Mesendoderm (in vitro differentiated cells): ENCODE data around the gene YTHDF1.
"Not testable (repeated sequence)": the region's sequence is repeated elsewhere in the genome, so short reads cannot be mapped to it uniquely, and the experiment has no call there.

Source experiments
- DNase-seq: peaks from one replicate; pipeline ENCODE4 v3.0.0; 2013
- H2AK5ac ChIP-seq: 2 replicates; pipeline ENCODE4 v1.6.1; 2013; ENCODE audit warnings: low read length, inconsistent platforms
- H2BK120ac ChIP-seq: 2 replicates; pipeline ENCODE4 v1.6.1; 2013; ENCODE audit warnings: low read depth, mild to moderate bottlenecking, low read length, moderate library complexity, mixed read lengths
- H2BK15ac ChIP-seq: replicated peaks from 2 replicates; pipeline ENCODE4 v1.6.1; 2013; ENCODE audit warnings: low read depth, mild to moderate bottlenecking, moderate library complexity
- H2BK5ac ChIP-seq: 2 replicates; pipeline ENCODE4 v1.6.1; 2013; ENCODE audit warnings: low read length, inconsistent platforms
- H3K18ac ChIP-seq: 2 replicates; pipeline ENCODE4 v1.6.1; 2013; ENCODE audit warnings: mild to moderate bottlenecking, low read length, mixed read lengths
- H3K23ac ChIP-seq: one replicate; pipeline ENCODE4 v1.6.1; 2013; ENCODE audit warnings: low read length
- H3K27ac ChIP-seq: 2 replicates; pipeline ENCODE4 v1.5.1; 2013; ENCODE audit warnings: low read depth, mild to moderate bottlenecking, inconsistent platforms, low read length, moderate library complexity
- H3K27me3 ChIP-seq: 2 replicates; pipeline ENCODE4 v1.6.1; 2013; ENCODE audit warnings: low read length, control low read depth, mild to moderate bottlenecking, inconsistent platforms; ENCODE audit not compliant: insufficient read depth, poor library complexity
- H3K36me3 ChIP-seq: 2 replicates; pipeline ENCODE4 v1.6.1; 2013; ENCODE audit warnings: low read length, inconsistent platforms; ENCODE audit not compliant: control insufficient read depth, insufficient read depth
- H3K4ac ChIP-seq: one replicate; pipeline ENCODE4 v1.6.1; 2013; ENCODE audit warnings: low read depth, mild to moderate bottlenecking, low read length, moderate library complexity
- H3K4me1 ChIP-seq: 2 replicates; pipeline ENCODE4 v1.6.1; 2013; ENCODE audit warnings: low read depth, low read length, inconsistent platforms; ENCODE audit not compliant: control insufficient read depth
- H3K4me2 ChIP-seq: 2 replicates; pipeline ENCODE4 v1.6.1; 2013; ENCODE audit warnings: low read length
- H3K4me3 ChIP-seq: 2 replicates; pipeline ENCODE4 v1.5.1; 2013; ENCODE audit warnings: mild to moderate bottlenecking, low read length
- H3K56ac ChIP-seq: one replicate; pipeline ENCODE4 v1.6.1; 2013; ENCODE audit warnings: low read length
- H3K79me1 ChIP-seq: 2 replicates; pipeline ENCODE4 v1.6.1; 2013; ENCODE audit warnings: low read length, inconsistent platforms
- H3K79me2 ChIP-seq: 2 replicates; pipeline ENCODE4 v1.6.1; 2013; ENCODE audit warnings: mild to moderate bottlenecking, low read length; ENCODE audit not compliant: control insufficient read depth, insufficient read depth
- H3K9ac ChIP-seq: 2 replicates; pipeline ENCODE4 v1.6.1; 2013; ENCODE audit warnings: low read length, inconsistent platforms
- H4K5ac ChIP-seq: one replicate; pipeline ENCODE4 v1.6.1; 2013; ENCODE audit warnings: low read length
- H4K8ac ChIP-seq: one replicate; pipeline ENCODE4 v1.6.1; 2013; ENCODE audit warnings: low read depth, mild to moderate bottlenecking, control low read depth, low read length, moderate library complexity
- WGBS: extraction: QIAGEN DNeasy Blood & Tissue Kit; methylation state at CpG from one replicate; pipeline ENCODE4 v1.1.7; 2013; ENCODE audit warnings: low lambda C conversion rate, missing lambda C conversion rate; ENCODE audit not compliant: insufficient coverage; ENCODE audit errors: extremely low coverage; 5-methylcytosine and 5-hydroxymethylcytosine counted together

The YTHDF1 gene

DNA sequence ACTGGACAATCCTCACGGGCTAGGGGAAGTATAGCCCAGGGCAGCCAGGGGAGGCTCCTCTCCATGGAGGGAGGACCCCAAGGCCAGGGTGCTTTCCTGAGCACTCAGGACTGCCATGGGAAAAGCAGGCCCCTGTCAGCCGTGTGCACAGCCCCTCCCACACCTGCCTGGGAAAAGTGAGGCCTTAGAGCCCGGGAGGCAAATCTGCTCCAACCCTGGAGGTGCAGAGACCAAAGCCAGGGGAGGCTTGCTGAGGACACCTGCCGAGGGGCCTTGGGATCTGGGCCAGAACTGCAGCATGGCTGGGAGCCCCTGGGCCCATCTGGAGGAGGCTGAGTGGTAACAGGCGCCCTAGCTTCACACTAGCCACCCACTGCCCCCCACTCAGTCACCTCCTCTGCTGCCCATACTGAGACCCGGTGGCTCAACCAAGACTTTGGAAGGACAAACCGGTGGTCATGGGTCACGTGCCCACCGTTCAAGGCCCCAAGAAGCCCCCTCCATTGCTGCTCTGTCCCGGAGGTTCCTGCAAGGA is 55.2 kb downstream of the YTHDF1 start:
- H4K8ac ChIP-seq: no peak overlapping the region
- no peak overlapping the region for H2BK15ac ChIP-seq
- H3K4ac ChIP-seq: no peak overlapping the region
- H3K4me2 ChIP-seq: no peak overlapping the region
- H3K79me1 ChIP-seq: no peaks in the 10 kb centered on the region
- no peak overlapping the region for H2AK5ac ChIP-seq
- no peak overlapping the region for H3K4me3 ChIP-seq
- H3K9ac ChIP-seq: no peak overlapping the region
- no peak overlapping the region for H3K23ac ChIP-seq
- H3K36me3 ChIP-seq: no peaks in the 10 kb centered on the region
- no peak overlapping the region for H3K18ac ChIP-seq
- H3K79me2 ChIP-seq: no peaks in the 10 kb centered on the region
- no peak overlapping the region for H3K56ac ChIP-seq
- no peak for DNase-seq
- WGBS: no CpG with 5 or more reads among the region's 10 CpGs
- H3K4me1 ChIP-seq: no peaks in the 10 kb centered on the region
- H2BK5ac ChIP-seq: no peak overlapping the region
- no peaks in the 10 kb centered on the region for H3K27me3 ChIP-seq
- H4K5ac ChIP-seq: no peak overlapping the region
- H2BK120ac ChIP-seq: no peak overlapping the region
- no peak overlapping the region for H3K27ac ChIP-seq

DNA sequence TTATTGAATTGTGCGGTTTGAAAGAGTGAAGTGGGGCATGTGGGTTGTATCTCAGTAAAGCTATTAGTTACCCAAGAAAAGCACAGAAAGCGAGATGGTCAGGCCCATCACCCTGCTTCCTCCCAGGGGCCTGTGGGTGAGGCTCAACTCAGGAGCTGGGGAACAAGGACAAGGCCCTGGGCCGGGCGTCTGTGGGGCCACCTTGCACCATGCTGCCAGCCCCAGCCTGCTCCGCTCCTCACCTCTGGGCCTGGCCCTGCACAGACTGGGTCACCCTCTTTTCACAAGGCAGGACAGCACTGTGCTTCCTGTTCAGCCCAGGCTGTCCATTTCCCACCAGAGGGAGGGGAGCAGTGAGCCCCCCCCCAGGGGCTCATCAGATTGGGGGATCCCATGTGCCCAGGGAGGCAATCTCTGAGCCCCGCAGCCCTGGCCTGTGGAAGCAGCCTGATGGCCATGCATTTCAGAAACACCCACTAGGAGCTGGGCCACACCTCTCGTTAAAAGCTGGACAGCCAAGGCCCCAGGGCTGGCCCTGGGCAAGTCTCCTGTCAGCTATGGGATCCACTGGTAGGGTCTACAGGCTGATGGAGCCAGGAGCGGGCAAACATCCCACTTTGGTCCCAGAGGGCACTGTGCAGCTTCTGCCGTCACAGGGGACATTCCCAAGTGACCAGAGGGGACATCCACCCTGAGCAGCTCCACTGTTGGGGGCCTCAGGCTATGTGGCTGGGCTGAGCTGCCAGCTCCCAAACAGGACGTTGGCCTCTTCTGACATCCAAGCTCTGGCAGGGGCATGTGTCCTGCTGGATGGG is 55.9 kb downstream of the YTHDF1 start:
- no peaks in the 10 kb centered on the region for H3K4me1 ChIP-seq
- H2BK5ac ChIP-seq: no peak overlapping the region
- H3K36me3 ChIP-seq: no peaks in the 10 kb centered on the region
- H3K79me2 ChIP-seq: no peaks in the 10 kb centered on the region
- H3K27ac ChIP-seq: no peak overlapping the region
- H2BK120ac ChIP-seq: no peak overlapping the region
- WGBS: no CpG with 5 or more reads among the region's 10 CpGs
- H3K23ac ChIP-seq: no peak overlapping the region
- DNase-seq: no peak
- H3K4me2 ChIP-seq: no peak overlapping the region
- no peak overlapping the region for H4K8ac ChIP-seq
- H3K9ac ChIP-seq: no peak overlapping the region
- H2BK15ac ChIP-seq: no peak overlapping the region
- no peak overlapping the region for H3K18ac ChIP-seq
- no peak overlapping the region for H3K4ac ChIP-seq
- no peaks in the 10 kb centered on the region for H3K27me3 ChIP-seq
- H2AK5ac ChIP-seq: no peak overlapping the region
- H4K5ac ChIP-seq: no peak overlapping the region
- no peak overlapping the region for H3K4me3 ChIP-seq
- H3K56ac ChIP-seq: no peak overlapping the region
- no peaks in the 10 kb centered on the region for H3K79me1 ChIP-seq

DNA sequence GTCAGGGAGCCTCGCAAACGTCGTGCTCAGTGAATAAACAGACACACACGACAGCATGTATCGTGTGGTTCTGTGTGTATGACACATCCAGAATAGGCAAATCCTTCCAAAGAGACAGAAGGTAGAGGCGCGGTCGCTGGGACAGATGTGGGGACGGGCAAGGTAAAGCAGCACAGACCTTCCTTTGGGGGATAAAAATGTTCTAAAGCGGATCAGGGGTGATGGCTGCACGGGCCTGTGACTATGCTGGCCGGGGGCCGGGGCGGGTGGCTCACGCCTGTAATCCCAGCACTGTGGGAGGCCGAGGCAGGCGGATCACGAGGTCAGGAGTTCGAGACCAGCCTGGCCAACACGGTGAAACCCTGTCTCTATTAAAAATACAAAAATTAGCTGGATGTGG is 56.7 kb downstream of the YTHDF1 start:
- not testable (repeated sequence) for H3K36me3 ChIP-seq, H2BK120ac ChIP-seq, H3K79me1 ChIP-seq, H3K18ac ChIP-seq, H2AK5ac ChIP-seq, H3K4me2 ChIP-seq, H3K79me2 ChIP-seq, H3K27ac ChIP-seq, H3K27me3 ChIP-seq, H3K4me3 ChIP-seq, H2BK15ac ChIP-seq, H4K8ac ChIP-seq, H3K23ac ChIP-seq, H3K4ac ChIP-seq, DNase-seq, H3K56ac ChIP-seq, H3K4me1 ChIP-seq, H2BK5ac ChIP-seq, H3K9ac ChIP-seq, H4K5ac ChIP-seq
- WGBS: no CpG with 5 or more reads among the region's 20 CpGs

DNA sequence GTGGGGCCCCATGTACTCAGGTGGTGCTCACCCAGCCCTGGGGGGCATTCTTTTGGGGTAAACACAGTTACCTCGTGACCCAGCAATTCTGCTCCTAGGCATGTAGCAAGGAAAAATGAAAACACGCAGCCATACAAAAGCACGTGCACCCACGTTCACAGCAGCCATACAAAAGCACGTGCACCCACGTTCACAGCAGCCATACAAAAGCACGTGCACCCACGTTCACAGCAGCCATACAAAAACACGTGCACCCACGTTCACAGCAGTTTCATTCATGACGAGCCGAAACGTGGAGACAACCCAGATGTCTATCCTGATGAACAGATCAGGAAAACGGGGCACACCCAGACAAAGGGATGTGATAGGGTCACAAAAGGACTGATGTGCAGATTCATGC is 57.1 kb downstream of the YTHDF1 start:
- H3K56ac ChIP-seq: no peak overlapping the region
- H3K79me2 ChIP-seq: no peaks in the 10 kb centered on the region
- H3K4me3 ChIP-seq: no peak overlapping the region
- no peak overlapping the region for H3K18ac ChIP-seq
- H2BK120ac ChIP-seq: no peak overlapping the region
- H2BK5ac ChIP-seq: no peak overlapping the region
- DNase-seq: no peak
- no peak overlapping the region for H4K5ac ChIP-seq
- no peaks in the 10 kb centered on the region for H3K4me1 ChIP-seq
- H3K27ac ChIP-seq: no peak overlapping the region
- no peaks in the 10 kb centered on the region for H3K36me3 ChIP-seq
- no peak overlapping the region for H3K9ac ChIP-seq
- no peak overlapping the region for H2AK5ac ChIP-seq
- no peak overlapping the region for H3K23ac ChIP-seq
- H4K8ac ChIP-seq: no peak overlapping the region
- WGBS: no CpG with 5 or more reads among the region's 14 CpGs
- no peak overlapping the region for H3K4me2 ChIP-seq
- no peaks in the 10 kb centered on the region for H3K27me3 ChIP-seq
- H2BK15ac ChIP-seq: no peak overlapping the region
- H3K79me1 ChIP-seq: no peaks in the 10 kb centered on the region
- no peak overlapping the region for H3K4ac ChIP-seq

DNA sequence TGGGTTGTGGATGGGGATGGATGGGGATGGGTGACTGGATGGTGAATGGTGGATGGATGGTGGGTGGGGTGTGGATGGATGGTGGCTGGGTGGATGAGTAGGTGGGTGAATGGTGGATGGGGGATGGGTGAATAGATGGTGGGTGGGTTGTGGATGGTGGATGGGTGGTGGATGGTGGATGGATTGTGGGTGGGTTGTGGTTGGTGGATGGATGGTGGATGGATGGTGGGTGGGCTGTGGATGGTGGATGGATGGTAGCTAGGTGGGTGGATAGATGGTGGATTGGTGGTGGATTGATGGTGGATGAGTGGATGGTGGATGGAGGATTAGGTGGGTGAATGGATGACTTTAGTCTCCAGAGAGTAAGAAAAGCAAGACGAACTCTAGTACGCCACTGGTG is 57.6 kb downstream of the YTHDF1 start:
- Histone ChIP-seq H3K36me3 (no peaks in the 10 kb centered on the region), H3K4ac (no peak overlapping the region), H3K4me3 (no peak overlapping the region), H4K8ac (no peak overlapping the region), H3K79me2 (no peaks in the 10 kb centered on the region), H3K27me3 (no peaks in the 10 kb centered on the region), H4K5ac (no peak overlapping the region), H3K56ac (no peak overlapping the region), H3K9ac (no peak overlapping the region), H2BK120ac (no peak overlapping the region), H2BK5ac (no peak overlapping the region), H3K79me1 (no peaks in the 10 kb centered on the region), H3K4me1 (no peaks in the 10 kb centered on the region), H3K4me2 (no peak overlapping the region), H3K27ac (no peak overlapping the region), H2AK5ac (no peak overlapping the region), H3K18ac (no peak overlapping the region), H3K23ac (no peak overlapping the region), H2BK15ac (no peak overlapping the region)
- no CpG with 5 or more reads among the region's 2 CpGs for WGBS
- DNase-seq: no peak

DNA sequence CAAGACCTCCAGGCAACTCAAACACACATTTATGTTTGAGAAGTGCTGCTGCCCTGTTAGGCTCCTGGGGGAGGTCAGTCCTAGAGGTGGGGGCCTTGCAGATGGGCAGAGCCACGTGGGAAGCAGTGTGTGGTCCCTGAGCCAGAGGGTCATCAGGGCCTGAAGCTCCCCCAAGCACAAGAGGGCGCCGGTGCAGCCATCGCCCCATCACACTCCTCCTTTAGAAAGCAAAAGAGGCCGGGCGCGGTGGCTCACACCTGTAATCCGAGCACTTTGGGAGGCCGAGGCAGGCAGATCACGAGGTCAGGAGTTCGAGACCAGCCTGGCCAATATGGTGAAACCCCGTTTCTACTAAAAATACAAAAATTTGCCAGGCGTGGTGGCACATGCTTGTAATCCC is 58.5 kb downstream of the YTHDF1 start:
- not testable (repeated sequence) for H3K27me3 ChIP-seq, H3K27ac ChIP-seq, H3K79me1 ChIP-seq, H3K36me3 ChIP-seq, H3K4me2 ChIP-seq, H3K23ac ChIP-seq, H2BK120ac ChIP-seq, H3K18ac ChIP-seq, H3K4me1 ChIP-seq, H3K4ac ChIP-seq, DNase-seq, H3K9ac ChIP-seq, H2BK15ac ChIP-seq, H4K8ac ChIP-seq, H4K5ac ChIP-seq, H3K56ac ChIP-seq, H3K4me3 ChIP-seq, H2AK5ac ChIP-seq, H3K79me2 ChIP-seq, H2BK5ac ChIP-seq
- WGBS: no CpG with 5 or more reads among the region's 13 CpGs
